ENCODE measurements around the gene FRMD4B. TPM values are rescaled to one million over a fixed set of nuclear protein-coding genes. Genes with fewer than 3 reads are reported as not detected.

Gene FRMD4B
- total and polyA plus RNA-seq, 10 of the 15 experiments (the other 5 are each of a cell fraction or from before 2014, with no cell fraction given): 3.9 to 11.4 (median 8.0) TPM

DNA sequence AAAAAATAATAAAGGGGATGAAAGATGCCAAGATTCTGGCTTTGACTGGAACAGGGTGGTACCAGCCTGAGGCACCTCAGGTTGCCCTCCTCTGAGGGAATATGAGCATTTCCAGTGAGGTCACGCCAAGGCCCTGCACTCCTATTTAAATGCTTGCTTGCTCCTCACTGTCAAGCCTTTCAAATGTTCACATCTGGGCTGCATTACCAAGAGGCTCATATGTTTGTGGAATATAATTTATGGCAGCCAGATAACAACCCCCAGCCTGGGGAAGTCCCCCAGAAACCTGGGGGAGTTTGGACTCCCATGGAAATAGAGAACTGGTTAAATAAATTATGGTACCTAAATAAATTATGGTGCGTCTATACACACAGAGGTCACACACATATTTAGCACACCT, 88.4 kb downstream of the FRMD4B start:
- no peak overlapping the region for H3K4me3 ChIP-seq
- in situ Hi-C loops (cut with MboI) (no loop called here), intact Hi-C loops (cut with micrococcal nuclease; ENCODE audit: unreplicated experiment) (no loop called here)
- H3K9me3 ChIP-seq (replicated peaks; ENCODE audit: control insufficient read depth, insufficient read depth, low read length): no peaks in the 10 kb centered on the region
- H3K4me1 ChIP-seq (ENCODE audit: control insufficient read depth, insufficient read depth, low read length): peaks cover 5% of the 10 kb centered on the region
- no peak for DNase-seq (ENCODE audit: low read depth, low spot score)
- BruUV-seq (replicated peaks): no TSS peak
- ChIA-PET SMC1A (ENCODE audit: uncharacterized antibody, unreplicated experiment) (interaction anchor here (3.2 kb wide), 1 partner anchor 8 kb away, joined by 22 read pairs; no protein-coding TSS in a partner anchor), POLR2A (no interaction called here), RAD21 (ENCODE audit: unreplicated experiment) (interaction anchor here (0.6 to 0.7 kb wide), 2 partner anchors 9 to 136 kb away, joined by 4 to 5 read pairs; no protein-coding TSS in a partner anchor), CTCF (interaction anchor here (16.1 kb wide), 1 partner anchor 136 kb away, joined by 625 read pairs; no protein-coding TSS in a partner anchor)
- no peak for ATAC-seq
- no peaks in the 10 kb centered on the region for H3K27me3 ChIP-seq (replicated peaks in 1 of 2; ENCODE audit: control insufficient read depth in 2 of 2, insufficient read depth in 2 of 2, low read length in 1 of 2)
- no peak overlapping the region for H3K27ac ChIP-seq (ENCODE audit: control insufficient read depth, insufficient read depth)
- H4K20me1 ChIP-seq (ENCODE audit: control insufficient read depth, insufficient read depth): no peaks in the 10 kb centered on the region
- FAIRE-seq: no peak
- H3K36me3 ChIP-seq (ENCODE audit: control insufficient read depth in 2 of 2, insufficient read depth in 2 of 2, low read length in 1 of 2): no peaks in the 10 kb centered on the region
- H2AFZ ChIP-seq (ENCODE audit: control insufficient read depth, low read depth, low read length): no peak overlapping the region
- no peaks in the 10 kb centered on the region for H3K79me2 ChIP-seq (ENCODE audit: control insufficient read depth, insufficient read depth, low read length)
- H3K9ac ChIP-seq (ENCODE audit: control insufficient read depth, insufficient read depth, low read length): no peak overlapping the region
- WGBS (ENCODE audit: insufficient coverage, insufficient replicate concordance, low lambda C conversion rate, missing lambda C conversion rate): 24% methylated on average over 2 of the region's 2 CpGs
- no peak for TF ChIP-seq SUPT20H (IDR thresholded peaks at IDR 0.05; ENCODE audit: borderline replicate concordance, control insufficient read depth, low read depth, low read length)
- no peak for TF ChIP-seq RELA (IDR thresholded peaks at IDR 0.05; ENCODE audit: borderline replicate concordance, partially characterized antibody)
- TF ChIP-seq POU2F2 (IDR thresholded peaks at IDR 0.05; ENCODE audit: borderline replicate concordance, low read depth, low read length): no peak
- no peak for TF ChIP-seq EZH2 (IDR thresholded peaks at IDR 0.05; ENCODE audit: borderline replicate concordance, control insufficient read depth, low read depth, low read length)
- TF ChIP-seq NFYB (IDR thresholded peaks at IDR 0.05; ENCODE audit: insufficient read depth, low read depth, low read length): no peak
- TF ChIP-seq RFX5 (IDR thresholded peaks at IDR 0.05; ENCODE audit: low read depth, low read length): no peak
- TF ChIP-seq CHD1 (IDR thresholded peaks at IDR 0.05; ENCODE audit: low read depth, low read length): no peak
- TF ChIP-seq CEBPB (IDR thresholded peaks at IDR 0.05; ENCODE audit: borderline replicate concordance in 1 of 2, low read depth in 2 of 2, low read length in 2 of 2): no peak
- no peak for TF ChIP-seq MEF2B (IDR thresholded peaks at IDR 0.05; ENCODE audit: partially characterized antibody, poor library complexity, severe bottlenecking)
- TF ChIP-seq MYC (IDR thresholded peaks at IDR 0.05; ENCODE audit: insufficient read depth, insufficient read length, insufficient replicate concordance, low read length, severe bottlenecking): no peak
- TF ChIP-seq NR2C2 (IDR thresholded peaks at IDR 0.05; ENCODE audit: borderline replicate concordance, control insufficient read depth, insufficient read length, low read depth): no peak
- no peak for TF ChIP-seq MTA3 (IDR thresholded peaks at IDR 0.05; ENCODE audit: borderline replicate concordance, low read length)
- TF ChIP-seq TCF7 (IDR thresholded peaks at IDR 0.05; ENCODE audit: borderline replicate concordance): no peak
- TF ChIP-seq, protein P1, sequence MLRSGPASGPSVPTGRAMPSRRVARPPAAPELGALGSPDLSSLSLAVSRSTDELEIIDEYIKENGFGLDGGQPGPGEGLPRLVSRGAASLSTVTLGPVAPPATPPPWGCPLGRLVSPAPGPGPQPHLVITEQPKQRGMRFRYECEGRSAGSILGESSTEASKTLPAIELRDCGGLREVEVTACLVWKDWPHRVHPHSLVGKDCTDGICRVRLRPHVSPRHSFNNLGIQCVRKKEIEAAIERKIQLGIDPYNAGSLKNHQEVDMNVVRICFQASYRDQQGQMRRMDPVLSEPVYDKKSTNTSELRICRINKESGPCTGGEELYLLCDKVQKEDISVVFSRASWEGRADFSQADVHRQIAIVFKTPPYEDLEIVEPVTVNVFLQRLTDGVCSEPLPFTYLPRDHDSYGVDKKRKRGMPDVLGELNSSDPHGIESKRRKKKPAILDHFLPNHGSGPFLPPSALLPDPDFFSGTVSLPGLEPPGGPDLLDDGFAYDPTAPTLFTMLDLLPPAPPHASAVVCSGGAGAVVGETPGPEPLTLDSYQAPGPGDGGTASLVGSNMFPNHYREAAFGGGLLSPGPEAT (IDR thresholded peaks at IDR 0.05; ENCODE audit: low read depth): no peak
- TF ChIP-seq JUND (IDR thresholded peaks at IDR 0.05; ENCODE audit: low read depth, low read length): no peak
- no peak for TF ChIP-seq KDM1A (IDR thresholded peaks at IDR 0.05; ENCODE audit: borderline replicate concordance)
- TF ChIP-seq, protein P2, sequence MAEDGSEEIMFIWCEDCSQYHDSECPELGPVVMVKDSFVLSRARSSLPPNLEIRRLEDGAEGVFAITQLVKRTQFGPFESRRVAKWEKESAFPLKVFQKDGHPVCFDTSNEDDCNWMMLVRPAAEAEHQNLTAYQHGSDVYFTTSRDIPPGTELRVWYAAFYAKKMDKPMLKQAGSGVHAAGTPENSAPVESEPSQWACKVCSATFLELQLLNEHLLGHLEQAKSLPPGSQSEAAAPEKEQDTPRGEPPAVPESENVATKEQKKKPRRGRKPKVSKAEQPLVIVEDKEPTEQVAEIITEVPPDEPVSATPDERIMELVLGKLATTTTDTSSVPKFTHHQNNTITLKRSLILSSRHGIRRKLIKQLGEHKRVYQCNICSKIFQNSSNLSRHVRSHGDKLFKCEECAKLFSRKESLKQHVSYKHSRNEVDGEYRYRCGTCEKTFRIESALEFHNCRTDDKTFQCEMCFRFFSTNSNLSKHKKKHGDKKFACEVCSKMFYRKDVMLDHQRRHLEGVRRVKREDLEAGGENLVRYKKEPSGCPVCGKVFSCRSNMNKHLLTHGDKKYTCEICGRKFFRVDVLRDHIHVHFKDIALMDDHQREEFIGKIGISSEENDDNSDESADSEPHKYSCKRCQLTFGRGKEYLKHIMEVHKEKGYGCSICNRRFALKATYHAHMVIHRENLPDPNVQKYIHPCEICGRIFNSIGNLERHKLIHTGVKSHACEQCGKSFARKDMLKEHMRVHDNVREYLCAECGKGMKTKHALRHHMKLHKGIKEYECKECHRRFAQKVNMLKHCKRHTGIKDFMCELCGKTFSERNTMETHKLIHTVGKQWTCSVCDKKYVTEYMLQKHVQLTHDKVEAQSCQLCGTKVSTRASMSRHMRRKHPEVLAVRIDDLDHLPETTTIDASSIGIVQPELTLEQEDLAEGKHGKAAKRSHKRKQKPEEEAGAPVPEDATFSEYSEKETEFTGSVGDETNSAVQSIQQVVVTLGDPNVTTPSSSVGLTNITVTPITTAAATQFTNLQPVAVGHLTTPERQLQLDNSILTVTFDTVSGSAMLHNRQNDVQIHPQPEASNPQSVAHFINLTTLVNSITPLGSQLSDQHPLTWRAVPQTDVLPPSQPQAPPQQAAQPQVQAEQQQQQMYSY (CRISPR knock-in tag; IDR thresholded peaks at IDR 0.05): no peak
- TF ChIP-seq ESRRA (IDR thresholded peaks at IDR 0.05; ENCODE audit: low read length): no peak
- no peak overlapping the region for H3K4me2 ChIP-seq (ENCODE audit: control insufficient read depth, insufficient read depth)
